Transverse colon (tissue), 4 donors: ENCODE measurements around the gene GALP.

Experiments
- EP300 ChIP-seq: sonication (generic); formaldehyde crosslinking; IDR thresholded peaks from one replicate; pipeline ENCODE4 v1.6.1; 2017; ENCODE audit warnings: antibody characterized with exemption, low read depth
- POLR2A ChIP-seq: fragments of 450-650 bp; IDR thresholded peaks from one replicate; pipeline ENCODE4 v1.6.1; 2016; ENCODE audit warnings: antibody characterized with exemption, mild to moderate bottlenecking, moderate library complexity
- POLR2AphosphoS5 ChIP-seq, 3 donors: sonication (generic); formaldehyde crosslinking; IDR thresholded peaks; one replicate each; pipeline ENCODE4 v1.6.1; 2016; ENCODE audit warnings: antibody characterized with exemption in 3 of 3
- TF ChIP-seq, protein P1 (sequence below), 5 experiments: fragments of 200-600 bp in 3 of 5; fragments of 450-650 bp in 2 of 5; sonication (generic) in 3 of 5; IDR thresholded peaks; 1 replicate in 2 of 5; 2 replicates in 3 of 5; pipeline ENCODE4 v1.5.1; 2016 to 2017; ENCODE audit warnings: antibody characterized with exemption in 5 of 5, inconsistent platforms in 3 of 5, mild to moderate bottlenecking in 2 of 5, moderate library complexity in 1 of 5

DNA sequence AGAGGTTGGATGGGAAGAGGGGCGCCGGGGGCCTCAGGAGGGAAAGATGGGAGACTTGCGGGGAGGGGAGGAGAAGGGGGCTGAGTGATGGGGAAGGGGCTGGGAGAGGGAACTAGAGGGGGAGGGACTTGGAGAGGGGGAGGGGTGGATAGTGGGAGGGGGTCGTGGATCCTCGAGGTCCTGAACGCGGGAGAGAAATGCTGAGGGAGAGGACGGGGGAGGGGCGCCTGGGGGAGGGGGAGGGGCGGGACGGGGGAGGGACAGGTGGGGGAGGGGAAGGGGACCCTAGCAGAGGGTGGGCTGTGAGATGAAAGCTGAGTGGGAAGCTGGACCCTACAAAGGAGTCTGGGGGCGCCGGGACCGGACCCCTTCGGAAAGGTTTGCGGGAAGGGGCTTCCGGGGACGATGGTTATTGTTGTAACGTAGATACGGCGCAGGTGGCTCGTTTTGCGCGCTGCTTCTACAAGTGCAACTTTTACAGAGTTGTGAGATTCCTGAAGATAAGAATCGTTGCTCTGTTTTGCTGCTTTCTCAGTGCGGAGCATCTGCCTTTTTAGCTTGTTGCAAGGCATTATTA, 34.3 kb upstream of the GALP start:
- TF ChIP-seq, protein P1, sequence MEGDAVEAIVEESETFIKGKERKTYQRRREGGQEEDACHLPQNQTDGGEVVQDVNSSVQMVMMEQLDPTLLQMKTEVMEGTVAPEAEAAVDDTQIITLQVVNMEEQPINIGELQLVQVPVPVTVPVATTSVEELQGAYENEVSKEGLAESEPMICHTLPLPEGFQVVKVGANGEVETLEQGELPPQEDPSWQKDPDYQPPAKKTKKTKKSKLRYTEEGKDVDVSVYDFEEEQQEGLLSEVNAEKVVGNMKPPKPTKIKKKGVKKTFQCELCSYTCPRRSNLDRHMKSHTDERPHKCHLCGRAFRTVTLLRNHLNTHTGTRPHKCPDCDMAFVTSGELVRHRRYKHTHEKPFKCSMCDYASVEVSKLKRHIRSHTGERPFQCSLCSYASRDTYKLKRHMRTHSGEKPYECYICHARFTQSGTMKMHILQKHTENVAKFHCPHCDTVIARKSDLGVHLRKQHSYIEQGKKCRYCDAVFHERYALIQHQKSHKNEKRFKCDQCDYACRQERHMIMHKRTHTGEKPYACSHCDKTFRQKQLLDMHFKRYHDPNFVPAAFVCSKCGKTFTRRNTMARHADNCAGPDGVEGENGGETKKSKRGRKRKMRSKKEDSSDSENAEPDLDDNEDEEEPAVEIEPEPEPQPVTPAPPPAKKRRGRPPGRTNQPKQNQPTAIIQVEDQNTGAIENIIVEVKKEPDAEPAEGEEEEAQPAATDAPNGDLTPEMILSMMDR (IDR thresholded peaks at IDR 0.05), result no peak
- TF ChIP-seq POLR2AphosphoS5 (IDR thresholded peaks at IDR 0.05) (no peak), POLR2A (no peak), EP300 (no peak)
